GM10248 (cell line): ENCODE results near the gene BRSK2.
"Not testable (repeated sequence)": the region's sequence is repeated elsewhere in the genome, so short reads cannot be mapped to it uniquely, and the experiment has no call there.

ENCODE experiments used
- CTCF ChIA-PET: fragments of 300-600 bp; sonication (Branson Sonifier 250); formaldehyde crosslinking; extraction: SDS; loops from one replicate; lab custom pipeline; 2021; ENCODE audit warnings: antibody characterized with exemption; lab: Yijun Ruan, JAX
- POLR2A ChIA-PET: fragments of 350-650 bp; sonication (Branson Sonifier 250); formaldehyde crosslinking; extraction: SDS; loops from one replicate; lab custom pipeline; 2020; ENCODE audit warnings: antibody characterized with exemption; lab: Yijun Ruan, JAX
- DNase-seq: peaks from one replicate; pipeline ENCODE4 v3.0.0; 2012; ENCODE audit errors: extremely low spot score
- CTCF ChIP-seq: IDR thresholded peaks from 2 replicates; pipeline ENCODE4 v1.5.1; 2012; ENCODE audit warnings: mild to moderate bottlenecking, low read depth; ENCODE audit errors: extremely low read depth, missing control alignments, control extremely low read depth

BRSK2 gene

GRCh38 chr11:1509626-1510255, 120.0 kb downstream of the BRSK2 start:
- CTCF ChIA-PET: no interaction called here
- DNase-seq: no peak
- no peak for TF ChIP-seq CTCF
- POLR2A ChIA-PET: no interaction called here

- CTCF ChIA-PET, DNase-seq, POLR2A ChIA-PET: not testable (repeated sequence)
Measured at GRCh38 chr11:1510351-1510750, 120.6 kb downstream of the BRSK2 start.

- CTCF ChIA-PET: no interaction called here
Measured at GRCh38 chr11:1510928-1511327, 121.2 kb downstream of the BRSK2 start.

GRCh38 chr11:1511937-1512496, 122.3 kb downstream of the BRSK2 start:
- POLR2A ChIA-PET: no interaction called here
- TF ChIP-seq CTCF: no peak
- no peak for DNase-seq
- CTCF ChIA-PET: no interaction called here

More at GRCh38 chr11:1510928-1511327, 121.2 kb downstream of the BRSK2 start:
- no peak for TF ChIP-seq CTCF
- POLR2A ChIA-PET: no interaction called here
- no peak for DNase-seq
